Spleen (tissue), 7 donors: ENCODE measurements around the gene ZDHHC18.

Experiments used
- CTCF ChIP-seq, 11 experiments: fragments of 200-600 bp in 7 of 11; fragments of 450-650 bp in 4 of 11; sonication (generic) in 4 of 11; IDR thresholded peaks in 8 of 11; conservative IDR thresholded peaks in 3 of 11; 1 replicate in 7 of 11; 2 replicates in 4 of 11; pipeline versions ENCODE4 v1.4.0 to v1.8.0; 2016 to 2021; ENCODE audit warnings: antibody characterized with exemption in 11 of 11, inconsistent platforms in 4 of 11, mild to moderate bottlenecking in 1 of 11
- POLR2A ChIP-seq, 3 donors: fragments of 450-650 bp; IDR thresholded peaks; one replicate each; pipeline ENCODE4 v1.5.1; 2017; ENCODE audit warnings: antibody characterized with exemption in 3 of 3, mild to moderate bottlenecking in 1 of 3
- POLR2AphosphoS5 ChIP-seq, 3 donors: sonication (generic); formaldehyde crosslinking; IDR thresholded peaks; one replicate each; pipeline ENCODE4 v1.5.1; 2017; ENCODE audit warnings: antibody characterized with exemption in 3 of 3
- donor health status: DM: no; HTN: no; CAD: no; lungs with moderate emphysema.
- donor health status: DM: no; HTN: no; CAD: no.
- donor health status: DM: no; HTN: no; CAD: no.

GRCh38 chr1:26861889-26862378 lies 35.4 kb downstream of the ZDHHC18 start:
- TF ChIP-seq POLR2A (IDR thresholded peaks at IDR 0.05) (no peak), CTCF (IDR thresholded peaks at IDR 0.05 in 8 of 11, conservative IDR thresholded peaks at IDR 0.05 in 3 of 11) (no peak), POLR2AphosphoS5 (IDR thresholded peaks at IDR 0.05) (no peak)
